H9 (cell line): ENCODE results near the gene TBC1D10B. TPM values are rescaled to one million over a fixed set of nuclear protein-coding genes. Genes with fewer than 3 reads are reported as not detected.
A peak's percentile ranks its signal among the peaks of the same experiment; 100 is the strongest.

Experiments used
- DNase-seq: peaks from one replicate; pipeline ENCODE4 v3.0.0-alpha.2; 2017
- H2AFZ ChIP-seq: one replicate; pipeline ENCODE4 v1.6.1; 2013; ENCODE audit warnings: mild to moderate bottlenecking, low read length, control low read depth, moderate library complexity
- H2AK5ac ChIP-seq: 2 replicates; pipeline ENCODE4 v1.6.1; 2013; ENCODE audit warnings: low read length, control low read depth, mixed read lengths; ENCODE audit not compliant: insufficient read length
- H2BK120ac ChIP-seq: one replicate; pipeline ENCODE4 v1.6.1; 2013; ENCODE audit warnings: low read depth, mild to moderate bottlenecking, low read length, control low read depth, inconsistent platforms; ENCODE audit not compliant: poor library complexity, severe bottlenecking
- H2BK12ac ChIP-seq: 2 replicates; pipeline ENCODE4 v1.6.1; 2013; ENCODE audit warnings: low read length, control low read depth, mixed read lengths, low read depth; ENCODE audit not compliant: insufficient read length
- H2BK15ac ChIP-seq: 2 replicates; pipeline ENCODE4 v1.6.1; 2013; ENCODE audit warnings: low read depth, low read length, control low read depth
- H2BK20ac ChIP-seq: one replicate; pipeline ENCODE4 v1.6.1; 2013; ENCODE audit warnings: low read depth, mild to moderate bottlenecking, low read length, control low read depth, inconsistent platforms; ENCODE audit not compliant: poor library complexity, severe bottlenecking
- H2BK5ac ChIP-seq: 2 replicates; pipeline ENCODE4 v1.6.1; 2013; ENCODE audit warnings: low read length, control low read depth, mixed read lengths; ENCODE audit not compliant: insufficient read length
- H3K14ac ChIP-seq: 2 replicates; pipeline ENCODE4 v1.6.1; 2013; ENCODE audit warnings: low read length, control low read depth; ENCODE audit not compliant: insufficient read depth
- H3K18ac ChIP-seq: 2 replicates; pipeline ENCODE4 v1.6.1; 2013; ENCODE audit warnings: low read depth, mild to moderate bottlenecking, mixed read lengths, low read length, control low read depth; ENCODE audit not compliant: insufficient read length
- H3K23ac ChIP-seq: 2 replicates; pipeline ENCODE4 v1.6.1; 2013; ENCODE audit warnings: low read length, control low read depth, mixed read lengths, low read depth; ENCODE audit not compliant: insufficient read length
- H3K23me2 ChIP-seq: 2 replicates; pipeline ENCODE4 v1.6.1; 2013; ENCODE audit warnings: low read depth, mild to moderate bottlenecking, mixed read lengths, low read length, control low read depth; ENCODE audit not compliant: insufficient read length, poor library complexity, severe bottlenecking
- H3K27ac ChIP-seq: 2 replicates; pipeline ENCODE4 v1.5.1; 2013; ENCODE audit warnings: low read length, control low read depth, mixed read lengths, low read depth; ENCODE audit not compliant: insufficient read length
- H3K27me3 ChIP-seq: 2 replicates; pipeline ENCODE4 v1.6.1; 2013; ENCODE audit warnings: low read length, control low read depth, inconsistent platforms; ENCODE audit not compliant: insufficient read depth
- H3K4ac ChIP-seq: 2 replicates; pipeline ENCODE4 v1.6.1; 2013; ENCODE audit warnings: low read depth, mild to moderate bottlenecking, control low read depth, inconsistent platforms, low read length, moderate library complexity
- H3K4me1 ChIP-seq: 2 replicates; pipeline ENCODE4 v1.6.1; 2013; ENCODE audit warnings: low read length, control low read depth, inconsistent platforms; ENCODE audit not compliant: insufficient read depth
- H3K4me2 ChIP-seq: 2 replicates; pipeline ENCODE4 v1.6.1; 2013; ENCODE audit warnings: low read length, control low read depth, mixed read lengths; ENCODE audit not compliant: insufficient read length, insufficient read depth
- H3K56ac ChIP-seq: 2 replicates; pipeline ENCODE4 v1.6.1; 2013; ENCODE audit warnings: low read depth, mild to moderate bottlenecking, mixed read lengths, low read length, control low read depth; ENCODE audit not compliant: insufficient read length
- H3K79me1 ChIP-seq: 2 replicates; pipeline ENCODE4 v1.6.1; 2013; ENCODE audit warnings: low read depth, mild to moderate bottlenecking, moderate library complexity, low read length, control low read depth, inconsistent platforms; ENCODE audit not compliant: insufficient read depth, poor library complexity, severe bottlenecking
- H3K79me2 ChIP-seq: 2 replicates; pipeline ENCODE4 v1.6.1; 2013; ENCODE audit warnings: low read length, control low read depth, inconsistent platforms; ENCODE audit not compliant: insufficient read depth
- H3K9ac ChIP-seq: 2 replicates; pipeline ENCODE4 v1.6.1; 2013; ENCODE audit warnings: low read length, control low read depth, mixed read lengths; ENCODE audit not compliant: insufficient read length; ENCODE audit errors: extremely low read depth
- H3K9me3 ChIP-seq: one replicate; pipeline ENCODE4 v1.6.1; 2013; ENCODE audit warnings: low read depth, low read length, inconsistent platforms; ENCODE audit not compliant: control insufficient read depth
- H3T11ph ChIP-seq: one replicate; pipeline ENCODE4 v1.6.1; 2013; ENCODE audit warnings: mild to moderate bottlenecking, low read length, control low read depth, inconsistent platforms
- H4K20me1 ChIP-seq: one replicate; pipeline ENCODE4 v1.6.1; 2013; ENCODE audit not compliant: control insufficient read depth, insufficient read length, insufficient read depth
- H4K5ac ChIP-seq: 2 replicates; pipeline ENCODE4 v1.6.1; 2013; ENCODE audit warnings: low read depth, mild to moderate bottlenecking, mixed read lengths, low read length, control low read depth; ENCODE audit not compliant: insufficient read length
- H4K8ac ChIP-seq: replicated peaks from 2 replicates; pipeline ENCODE4 v1.6.1; 2013; ENCODE audit warnings: low read length, control low read depth, mixed read lengths, low read depth; ENCODE audit not compliant: insufficient read length
- H4K91ac ChIP-seq: 2 replicates; pipeline ENCODE4 v1.6.1; 2013; ENCODE audit warnings: low read depth, mild to moderate bottlenecking, moderate library complexity, mixed read lengths, low read length, control low read depth; ENCODE audit not compliant: insufficient read length
- H3K27ac Mint-ChIP-seq, 3 experiments: 2 replicates in 2 of 3; 3 replicates in 1 of 3; pipeline ENCODE4 v1.8.0; 2020 to 2021; ENCODE audit warnings: mixed read lengths in 3 of 3, mild to moderate bottlenecking in 1 of 3, moderate library complexity in 1 of 3
- H3K27me3 Mint-ChIP-seq: 2 replicates; pipeline ENCODE4 v1.8.0; 2021; ENCODE audit warnings: low read depth, mild to moderate bottlenecking, moderate library complexity, mixed read lengths
- H3K36me3 Mint-ChIP-seq, 3 experiments: 2 replicates in 2 of 3; 3 replicates in 1 of 3; pipeline ENCODE4 v1.8.0; 2020 to 2021; ENCODE audit warnings: low read depth in 3 of 3, mixed read lengths in 3 of 3; ENCODE audit not compliant: insufficient read depth in 1 of 3
- H3K4me1 Mint-ChIP-seq, 2 experiments: 2 replicates each; pipeline ENCODE4 v1.8.0; 2020; ENCODE audit warnings: mixed read lengths in 2 of 2
- H3K4me3 Mint-ChIP-seq, 2 experiments: 2 replicates in 1 of 2; 3 replicates in 1 of 2; pipeline ENCODE4 v1.8.0; 2020 to 2021; ENCODE audit warnings: mild to moderate bottlenecking in 2 of 2, mixed read lengths in 2 of 2, moderate library complexity in 1 of 2
- H3K9me3 Mint-ChIP-seq, 2 experiments: 2 replicates in 1 of 2; 3 replicates in 1 of 2; pipeline ENCODE4 v1.8.0; 2020; ENCODE audit warnings: mild to moderate bottlenecking in 2 of 2, mixed read lengths in 2 of 2, moderate library complexity in 1 of 2
- CTCF ChIP-seq: fragments of 200-600 bp; sonication (generic); conservative IDR thresholded peaks from 3 replicates; pipeline ENCODE4 v1.8.0; 2021; ENCODE audit warnings: antibody characterized with exemption, mild to moderate bottlenecking
- WGBS: extraction: QIAGEN DNeasy Blood & Tissue Kit; methylation state at CpG from one replicate; pipeline ENCODE4 v1.1.7; 2013; ENCODE audit warnings: missing lambda C conversion rate, low lambda C conversion rate, mixed read lengths; ENCODE audit not compliant: insufficient read length; ENCODE audit errors: extremely low coverage; 5-methylcytosine and 5-hydroxymethylcytosine counted together
- total RNA-seq: library from RNA; stranded (reverse); gene quantifications from 2 replicates; pipeline ENCODE4 v1.2.1, GENCODE V29; 2021

TBC1D10B gene
- total RNA-seq, 1 experiment from 2014 or later, result 25.6 TPM

- Histone ChIP-seq H3K18ac (no peak within 1 kb of the TSS), H2BK20ac (peak within 1 kb of the TSS; percentile 0), H3K9me3 (no peaks in the 10 kb centered on the region), H4K91ac (no peak within 1 kb of the TSS), H2BK120ac (no peak within 1 kb of the TSS), H3T11ph (no peak within 1 kb of the TSS), H3K79me1 (no peaks in the 10 kb centered on the region), H3K23me2 (peaks cover 14% of the 10 kb centered on the region), H2BK5ac (no peak within 1 kb of the TSS), H3K56ac (no peak within 1 kb of the TSS), H4K5ac (no peak within 1 kb of the TSS), H2BK12ac (no peak within 1 kb of the TSS), H3K9ac (no peak within 1 kb of the TSS), H3K79me2 (no peaks in the 10 kb centered on the region; the same call in none of the 2 replicates), H4K20me1 (no peaks in the 10 kb centered on the region), H3K27ac (no peak within 1 kb of the TSS), H3K23ac (no peak within 1 kb of the TSS), H3K4me1 (no peaks in the 10 kb centered on the region; the same call in 1 of the 2 replicates), H3K27me3 (no peaks in the 10 kb centered on the region), H2AFZ (no peak within 1 kb of the TSS), H3K4ac (no peak within 1 kb of the TSS), H4K8ac (no peak within 1 kb of the TSS), H2BK15ac (no peak within 1 kb of the TSS), H3K4me2 (no peak within 1 kb of the TSS), H3K14ac (no peak within 1 kb of the TSS), H2AK5ac (no peak within 1 kb of the TSS)
- peaks cover 23 to 38% of the 10 kb centered on the region in 2 experiments for H3K4me1 Mint-ChIP-seq
- no peak within 1 kb of the TSS for H3K4me3 Mint-ChIP-seq
- H3K27ac Mint-ChIP-seq, result peak within 1 kb of the TSS; percentile 31 to 73 (median 72); a peak in 4 of 7 replicates
- no peak for DNase-seq
- H3K36me3 Mint-ChIP-seq, result no peaks in the 10 kb centered on the region
- no peak for TF ChIP-seq CTCF
- peaks cover 0 to 5% of the 10 kb centered on the region in 2 experiments; a peak in 4 of 5 replicates for H3K9me3 Mint-ChIP-seq
- WGBS, result no CpG with 5 or more reads among the region's 6 CpGs
- H3K27me3 Mint-ChIP-seq, result peaks cover 2% of the 10 kb centered on the region; the same call in 1 of the 2 replicates
These were observed 4.2 kb upstream of the TBC1D10B start, which contains the start of gene MYL11 for GRCh38 chr16:30374538-30374937. MYL11 (plus strand) TSS chr16:30374802; CDS start chr16:30374858, 56 bp downstream.
